ENCODE results near the gene ECPAS. TPM values are rescaled to one million over a fixed set of nuclear protein-coding genes. Genes with fewer than 3 reads are reported as not detected.

Gene ECPAS
- total RNA-seq, 1 experiment from 2014 or later: 106 TPM

- whole genome bisulfite sequencing (ENCODE audit: extremely low coverage, insufficient read length, low lambda C conversion rate): no CpG with 5 or more reads among the region's 7 CpGs
- H3K56ac ChIP-seq (ENCODE audit: insufficient read length, low read depth, low read length): no peak overlapping the region
- peaks cover 2% of the 10 kb centered on the region for H4K20me1 ChIP-seq (ENCODE audit: control insufficient read depth, insufficient read depth, insufficient read length)
- no peak overlapping the region for H3K4ac ChIP-seq (ENCODE audit: low read depth, low read length)
- peaks cover 33% of the 10 kb centered on the region for H3K79me2 ChIP-seq (ENCODE audit: insufficient read depth, low read length)
- no peaks in the 10 kb centered on the region for H3K27me3 ChIP-seq (ENCODE audit: insufficient read depth, low read length)
- peaks cover 3% of the 10 kb centered on the region for H3K79me1 ChIP-seq (ENCODE audit: insufficient read depth, low read depth, low read length, poor library complexity, severe bottlenecking)
- no peak overlapping the region for H2AFZ ChIP-seq (ENCODE audit: low read length)
- no peak overlapping the region for H3K4me2 ChIP-seq (ENCODE audit: insufficient read depth, insufficient read length, low read length)
- peaks cover 13% of the 10 kb centered on the region; the same call in 1 of the 2 replicates for H3K4me1 ChIP-seq (ENCODE audit: insufficient read depth, low read length)
- H3K9ac ChIP-seq (ENCODE audit: extremely low read depth, insufficient read length, low read length): no peak overlapping the region
- H2AK5ac ChIP-seq (ENCODE audit: insufficient read length, low read length): no peak overlapping the region
- no peak overlapping the region for H3K14ac ChIP-seq (ENCODE audit: insufficient read depth, low read length)
- H3K27ac Mint-ChIP-seq: peak overlapping the region in 1 of 3 experiments; percentile 41; a peak in 1 of 7 replicates
- H3K9me3 Mint-ChIP-seq: peaks cover 15 to 18% of the 10 kb centered on the region in 2 experiments
- H2BK120ac ChIP-seq (ENCODE audit: low read depth, low read length, poor library complexity, severe bottlenecking): no peak overlapping the region
- no peak overlapping the region for H4K91ac ChIP-seq (ENCODE audit: insufficient read length, low read depth, low read length)
- H2BK15ac ChIP-seq (ENCODE audit: low read depth, low read length): no peak overlapping the region
- no peak overlapping the region for H2BK5ac ChIP-seq (ENCODE audit: insufficient read length, low read length)
- H3K23me2 ChIP-seq (ENCODE audit: insufficient read length, low read depth, low read length, poor library complexity, severe bottlenecking): no peaks in the 10 kb centered on the region
- no peak overlapping the region for H3K18ac ChIP-seq (ENCODE audit: insufficient read length, low read depth, low read length)
- H3K9me3 ChIP-seq (ENCODE audit: control insufficient read depth, low read depth, low read length): peaks cover 9% of the 10 kb centered on the region
- H4K8ac ChIP-seq (replicated peaks; ENCODE audit: insufficient read length, low read depth, low read length): no peak overlapping the region
- H4K5ac ChIP-seq (ENCODE audit: insufficient read length, low read depth, low read length): no peak overlapping the region
- DNase-seq: no peak
- H3K4me1 Mint-ChIP-seq: peaks cover 33 to 34% of the 10 kb centered on the region in 2 experiments
- no peaks in the 10 kb centered on the region for H3K27me3 Mint-ChIP-seq (ENCODE audit: low read depth)
- H3K4me3 Mint-ChIP-seq: no peak overlapping the region
- TF ChIP-seq, protein P1, sequence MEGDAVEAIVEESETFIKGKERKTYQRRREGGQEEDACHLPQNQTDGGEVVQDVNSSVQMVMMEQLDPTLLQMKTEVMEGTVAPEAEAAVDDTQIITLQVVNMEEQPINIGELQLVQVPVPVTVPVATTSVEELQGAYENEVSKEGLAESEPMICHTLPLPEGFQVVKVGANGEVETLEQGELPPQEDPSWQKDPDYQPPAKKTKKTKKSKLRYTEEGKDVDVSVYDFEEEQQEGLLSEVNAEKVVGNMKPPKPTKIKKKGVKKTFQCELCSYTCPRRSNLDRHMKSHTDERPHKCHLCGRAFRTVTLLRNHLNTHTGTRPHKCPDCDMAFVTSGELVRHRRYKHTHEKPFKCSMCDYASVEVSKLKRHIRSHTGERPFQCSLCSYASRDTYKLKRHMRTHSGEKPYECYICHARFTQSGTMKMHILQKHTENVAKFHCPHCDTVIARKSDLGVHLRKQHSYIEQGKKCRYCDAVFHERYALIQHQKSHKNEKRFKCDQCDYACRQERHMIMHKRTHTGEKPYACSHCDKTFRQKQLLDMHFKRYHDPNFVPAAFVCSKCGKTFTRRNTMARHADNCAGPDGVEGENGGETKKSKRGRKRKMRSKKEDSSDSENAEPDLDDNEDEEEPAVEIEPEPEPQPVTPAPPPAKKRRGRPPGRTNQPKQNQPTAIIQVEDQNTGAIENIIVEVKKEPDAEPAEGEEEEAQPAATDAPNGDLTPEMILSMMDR (conservative IDR thresholded peaks at IDR 0.05): no peak
- H2BK12ac ChIP-seq (ENCODE audit: insufficient read length, low read depth, low read length): no peak overlapping the region
- peaks cover 16 to 18% (median 17%) of the 10 kb centered on the region in 3 experiments for H3K36me3 Mint-ChIP-seq (ENCODE audit: insufficient read depth in 1 of 3, low read depth in 3 of 3)
- no peak overlapping the region for H3K23ac ChIP-seq (ENCODE audit: insufficient read length, low read depth, low read length)
- no peak overlapping the region for H3K27ac ChIP-seq (ENCODE audit: insufficient read length, low read depth, low read length)
- H2BK20ac ChIP-seq (ENCODE audit: low read depth, low read length, poor library complexity, severe bottlenecking): no peak overlapping the region
- H3T11ph ChIP-seq (ENCODE audit: low read length): no peak overlapping the region
These were observed 25.8 kb downstream of the ECPAS start for GRCh38 chr9:111458139-111459009.
